SK-N-SH treated with all-trans-retinoic acid at 6 μM for 48 hours (cell line): ENCODE measurements around the gene CHST13.

ENCODE experiments used
- ATAC-seq: fragments of 200-7000 bp; cut with Tn5 transposase; 3 replicates; pipeline ENCODE4 v1.9.1; 2020; ENCODE audit warnings: mild to moderate bottlenecking, moderate library complexity
- ARNTL ChIP-seq: fragments of 450-650 bp; formaldehyde crosslinking; IDR thresholded peaks from 2 replicates; pipeline ENCODE4 v1.5.0; 2020; ENCODE audit warnings: low read depth, mild to moderate bottlenecking, moderate library complexity, borderline replicate concordance
- BACH2 ChIP-seq: fragments of 250-450 bp; sonication (Bioruptor Pico); IDR thresholded peaks from 2 replicates; pipeline ENCODE4 v1.9.0; 2021; ENCODE audit warnings: mild to moderate bottlenecking, borderline replicate concordance
- CREB5 ChIP-seq: fragments of 250-450 bp; sonication (Bioruptor Pico); IDR thresholded peaks from 2 replicates; pipeline ENCODE4 v1.5.1; 2020; ENCODE audit warnings: low read depth, mild to moderate bottlenecking, moderate library complexity
- CSDC2 ChIP-seq: fragments of 250-450 bp; sonication (Bioruptor Pico); IDR thresholded peaks from 2 replicates; pipeline ENCODE4 v1.5.0; 2020; ENCODE audit warnings: mild to moderate bottlenecking, moderate library complexity
- CSRNP3 ChIP-seq: fragments of 250-450 bp; sonication (Bioruptor Pico); IDR thresholded peaks from 2 replicates; pipeline ENCODE4 v1.5.1; 2021; ENCODE audit warnings: mild to moderate bottlenecking, moderate library complexity
- GLIS3 ChIP-seq: fragments of 250-450 bp; sonication (Bioruptor Pico); IDR thresholded peaks from 2 replicates; pipeline ENCODE4 v1.5.0; 2020; ENCODE audit warnings: mild to moderate bottlenecking, moderate library complexity
- OSR1 ChIP-seq: fragments of 250-450 bp; sonication (Bioruptor Pico); IDR thresholded peaks from 2 replicates; pipeline ENCODE4 v1.8.0; 2022; ENCODE audit warnings: moderate library complexity, mild to moderate bottlenecking, inconsistent platforms
- PATZ1 ChIP-seq: fragments of 250-450 bp; sonication (Bioruptor Pico); IDR thresholded peaks from 2 replicates; pipeline ENCODE4 v1.8.0; 2020; ENCODE audit warnings: mild to moderate bottlenecking, moderate library complexity, borderline replicate concordance
- POU6F1 ChIP-seq: fragments of 250-450 bp; sonication (Bioruptor Pico); IDR thresholded peaks from 2 replicates; pipeline ENCODE4 v1.8.0; 2021; ENCODE audit warnings: low read depth, mild to moderate bottlenecking, moderate library complexity, borderline replicate concordance
- PPARA ChIP-seq: fragments of 250-450 bp; sonication (Bioruptor Pico); IDR thresholded peaks from 2 replicates; pipeline ENCODE4 v1.5.0; 2020; ENCODE audit warnings: mild to moderate bottlenecking, borderline replicate concordance
- RARB ChIP-seq: fragments of 250-450 bp; sonication (Bioruptor Pico); IDR thresholded peaks from 2 replicates; pipeline ENCODE4 v1.8.0; 2021; ENCODE audit warnings: mild to moderate bottlenecking, moderate library complexity
- SNAI2 ChIP-seq: fragments of 250-450 bp; sonication (Bioruptor Pico); IDR thresholded peaks from 2 replicates; pipeline ENCODE4 v1.5.0; 2020; ENCODE audit warnings: mild to moderate bottlenecking, moderate library complexity
- TCF4 ChIP-seq: fragments of 250-450 bp; sonication (Bioruptor Pico); IDR thresholded peaks from 2 replicates; pipeline ENCODE4 v1.8.0; 2021; ENCODE audit warnings: mild to moderate bottlenecking, moderate library complexity, borderline replicate concordance
- TOX ChIP-seq: fragments of 250-450 bp; sonication (Bioruptor Pico); IDR thresholded peaks from 2 replicates; pipeline ENCODE4 v1.8.0; 2021; ENCODE audit warnings: mild to moderate bottlenecking, moderate library complexity, borderline replicate concordance
- TSHZ2 ChIP-seq: fragments of 250-450 bp; sonication (Bioruptor Pico); IDR thresholded peaks from 2 replicates; pipeline ENCODE4 v1.5.0; 2020; ENCODE audit warnings: mild to moderate bottlenecking, moderate library complexity
- ZC3H10 ChIP-seq: fragments of 250-450 bp; sonication (Bioruptor Pico); IDR thresholded peaks from 2 replicates; pipeline ENCODE4 v1.5.1; 2021; ENCODE audit warnings: mild to moderate bottlenecking, moderate library complexity
- ZFP3 ChIP-seq: fragments of 250-450 bp; sonication (Bioruptor Pico); IDR thresholded peaks from 2 replicates; pipeline ENCODE4 v1.5.0; 2020; ENCODE audit warnings: mild to moderate bottlenecking, moderate library complexity
- ZFP30 ChIP-seq: fragments of 450-650 bp; formaldehyde crosslinking; IDR thresholded peaks from 2 replicates; pipeline ENCODE4 v1.5.0; 2022; ENCODE audit warnings: mild to moderate bottlenecking, moderate library complexity
- ZNF565 ChIP-seq: fragments of 450-650 bp; formaldehyde crosslinking; conservative IDR thresholded peaks from 2 replicates; pipeline ENCODE4 v1.5.0; 2020; ENCODE audit warnings: low read depth, mild to moderate bottlenecking, moderate library complexity
- ZNF8 ChIP-seq: fragments of 450-650 bp; formaldehyde crosslinking; IDR thresholded peaks from 2 replicates; pipeline ENCODE4 v1.5.0; 2020; ENCODE audit warnings: mild to moderate bottlenecking, moderate library complexity

The CHST13 gene

GRCh38 chr3:126507886-126508285, 16.1 kb upstream of the CHST13 start (continued):
- TF ChIP-seq PATZ1 (CRISPR knock-in tag) (no peak), ZFP3 (CRISPR knock-in tag) (no peak), BACH2 (CRISPR knock-in tag) (no peak), CSRNP3 (CRISPR knock-in tag) (no peak)

- TF ChIP-seq TOX (CRISPR knock-in tag) = no peak
- no peak for ATAC-seq
These were observed 15.4 kb upstream of the CHST13 start for GRCh38 chr3:126508564-126508964.

GRCh38 chr3:126509597-126510307, 14.2 kb upstream of the CHST13 start:
- no peak for TF ChIP-seq SNAI2
- TF ChIP-seq BACH2 (CRISPR knock-in tag) = no peak
- ATAC-seq = no peak

- no peak for ATAC-seq
- no peak for TF ChIP-seq RARB
- TF ChIP-seq TCF4 = no peak
- no peak for TF ChIP-seq OSR1 (CRISPR knock-in tag)
- TF ChIP-seq BACH2 (CRISPR knock-in tag) = no peak
- no peak for TF ChIP-seq ZFP30 (CRISPR knock-in tag)
- TF ChIP-seq GLIS3 = no peak
These were observed 13.5 kb upstream of the CHST13 start for GRCh38 chr3:126510308-126510910.

GRCh38 chr3:126511291-126511690, 12.7 kb upstream of the CHST13 start:
- ATAC-seq = no peak
- TF ChIP-seq TOX (CRISPR knock-in tag) = no peak
- no peak for TF ChIP-seq ARNTL (CRISPR knock-in tag)
- TF ChIP-seq ZC3H10 = no peak
- no peak for TF ChIP-seq ZNF565 (CRISPR knock-in tag)
- no peak for TF ChIP-seq OSR1 (CRISPR knock-in tag)
- TF ChIP-seq CSRNP3 (CRISPR knock-in tag) = no peak
- no peak for TF ChIP-seq PATZ1 (CRISPR knock-in tag)
- no peak for TF ChIP-seq TCF4
- no peak for TF ChIP-seq ZFP3 (CRISPR knock-in tag)
- no peak for TF ChIP-seq GLIS3
- no peak for TF ChIP-seq POU6F1 (CRISPR knock-in tag)
- no peak for TF ChIP-seq RARB
- TF ChIP-seq CREB5 (CRISPR knock-in tag) = no peak
- TF ChIP-seq ZNF8 (CRISPR knock-in tag) = no peak
- no peak for TF ChIP-seq PPARA
- no peak for TF ChIP-seq TSHZ2 (CRISPR knock-in tag)
- no peak for TF ChIP-seq ZFP30 (CRISPR knock-in tag)
- TF ChIP-seq CSDC2 (CRISPR knock-in tag) = no peak
